ENCODE results near the gene LARGE1. TPM values are rescaled to one million over a fixed set of nuclear protein-coding genes. Genes with fewer than 3 reads are reported as not detected.

The LARGE1 gene
- total RNA-seq, 1 experiment from 2014 or later: 1.5 TPM

- ChIA-PET RAD21 (ENCODE audit: low non-redundant PET in 1 of 2, low total read pairs in 2 of 2, uncharacterized antibody in 2 of 2, unreplicated experiment in 2 of 2) (no interaction called here), POLR2A (no interaction called here), CTCF (no interaction called here)
- Histone ChIP-seq H3K9me3 (ENCODE audit: control insufficient read depth in 1 of 2, insufficient read depth in 1 of 2, low read depth in 1 of 2, low read length in 2 of 2) (peaks cover 9 to 34% of the 10 kb centered on the region in 2 experiments; a peak in 2 of 4 replicates), H3K4me1 (ENCODE audit: control insufficient read depth in 1 of 2, insufficient read depth in 2 of 2, low read length in 2 of 2) (no peaks in the 10 kb centered on the region), H3K9me2 (ENCODE audit: insufficient read depth) (no peaks in the 10 kb centered on the region), H3K36me3 (ENCODE audit: control insufficient read depth in 1 of 2, insufficient read depth in 2 of 2, low read length in 2 of 2) (no peaks in the 10 kb centered on the region), H4K20me1 (ENCODE audit: insufficient read depth) (no peaks in the 10 kb centered on the region), H3K27ac (ENCODE audit: low read depth, low read length) (no peak overlapping the region), H3K9ac (ENCODE audit: low read length) (no peak overlapping the region), H3K27me3 (ENCODE audit: insufficient read depth, low read length) (no peaks in the 10 kb centered on the region), H3K4me2 (ENCODE audit: low read length) (no peak overlapping the region), H2AFZ (ENCODE audit: low read depth, low read length, poor library complexity, severe bottlenecking) (no peak overlapping the region), H3K79me2 (ENCODE audit: insufficient read depth, low read length) (no peaks in the 10 kb centered on the region), H3K4me3 (replicated peaks in 1 of 2; ENCODE audit: low read depth in 1 of 2, low read length in 2 of 2) (no peak overlapping the region)
- no peak for DNase-seq (ENCODE audit: low read depth, low spot score)
- intact Hi-C loops (cut with micrococcal nuclease): no loop called here
- no peak for ATAC-seq
- no TSS peak for BruUV-seq (replicated peaks)
- TF ChIP-seq CTCF (IDR thresholded peaks at IDR 0.05 in 2 of 3, conservative IDR thresholded peaks at IDR 0.05 in 1 of 3; ENCODE audit: borderline replicate concordance in 1 of 3, insufficient read depth in 1 of 3, low read depth in 2 of 3, low read length in 2 of 3): no peak
- TF ChIP-seq EZH2phosphoT487 (IDR thresholded peaks at IDR 0.05; ENCODE audit: borderline replicate concordance): no peak
- TF ChIP-seq POLR2A (IDR thresholded peaks at IDR 0.05; ENCODE audit: borderline replicate concordance, extremely low read depth, insufficient read depth, insufficient read length): no peak
- no peak for TF ChIP-seq CBX3 (IDR thresholded peaks at IDR 0.05; ENCODE audit: low read depth)
- no peak for TF ChIP-seq TCF7L2 (IDR thresholded peaks at IDR 0.05; ENCODE audit: borderline replicate concordance, extremely low read depth, insufficient read depth, insufficient read length)
- no peak for TF ChIP-seq RAD21 (IDR thresholded peaks at IDR 0.05; ENCODE audit: low read depth)
- no peak for TF ChIP-seq JUND (IDR thresholded peaks at IDR 0.05)
- no peak for TF ChIP-seq POLR2AphosphoS5 (IDR thresholded peaks at IDR 0.05; ENCODE audit: low read depth, low read length)
- no peak for TF ChIP-seq YY1 (IDR thresholded peaks at IDR 0.05; ENCODE audit: extremely low read depth, insufficient replicate concordance, low read depth, low read length)
- TF ChIP-seq FOSL1 (IDR thresholded peaks at IDR 0.05; ENCODE audit: low read depth): no peak
- no peak for TF ChIP-seq REST (IDR thresholded peaks at IDR 0.05; ENCODE audit: low read depth)
- TF ChIP-seq EGR1 (IDR thresholded peaks at IDR 0.05; ENCODE audit: low read depth): no peak
These were observed 36.1 kb downstream of the LARGE1 start for GRCh38 chr22:33883961-33884808.
